ENCODE measurements around the gene PRDM5. TPM values are rescaled to one million over a fixed set of nuclear protein-coding genes. Genes with fewer than 3 reads are reported as not detected.

Gene PRDM5
- total RNA-seq, 1 experiment from 2014 or later, result 7.1 TPM

GRCh38 chr4:120864969-120865368 lies 57.6 kb downstream of the PRDM5 start:
- CTCF ChIA-PET, result no interaction called here
- H3K36me3 ChIP-seq (ENCODE audit: insufficient read depth, low read length, poor library complexity, severe bottlenecking), result no peaks in the 10 kb centered on the region
- H3K9me3 ChIP-seq (ENCODE audit: low read depth, low read length, poor library complexity, severe bottlenecking), result no peaks in the 10 kb centered on the region
- H3K4me3 ChIP-seq (ENCODE audit: low read depth, low read length, poor library complexity, severe bottlenecking), result no peak overlapping the region
- POLR2A ChIA-PET (ENCODE audit: low non-redundant PET), result no interaction called here
- no peaks in the 10 kb centered on the region for H3K4me1 ChIP-seq (ENCODE audit: insufficient read depth, low read length, poor library complexity, severe bottlenecking)
- H3K27me3 ChIP-seq (replicated peaks; ENCODE audit: insufficient read depth, low read depth, low read length, poor library complexity), result no peaks in the 10 kb centered on the region
- BruUV-seq (replicated peaks), result no TSS peak
- TF ChIP-seq EZH2 (IDR thresholded peaks at IDR 0.05; ENCODE audit: borderline replicate concordance, low read depth, low read length, poor library complexity, severe bottlenecking) (no peak), CTCF (conservative IDR thresholded peaks at IDR 0.05; ENCODE audit: low read depth, low read length) (no peak)
- no peak for DNase-seq (ENCODE audit: low spot score)
- no peak overlapping the region for H3K27ac ChIP-seq (ENCODE audit: low read depth, low read length, poor library complexity, severe bottlenecking)
- intact Hi-C loops (cut with micrococcal nuclease; ENCODE audit: unreplicated experiment), result no loop called here

GRCh38 chr4:120862432-120862831 lies 60.1 kb downstream of the PRDM5 start:
- no peaks in the 10 kb centered on the region for H3K27me3 ChIP-seq (replicated peaks; ENCODE audit: insufficient read depth, low read depth, low read length, poor library complexity)
- no peak for TF ChIP-seq CTCF (conservative IDR thresholded peaks at IDR 0.05; ENCODE audit: low read depth, low read length)
- no peak for TF ChIP-seq EZH2 (IDR thresholded peaks at IDR 0.05; ENCODE audit: borderline replicate concordance, low read depth, low read length, poor library complexity, severe bottlenecking)
- BruUV-seq (replicated peaks), result no TSS peak
- H3K4me3 ChIP-seq (ENCODE audit: low read depth, low read length, poor library complexity, severe bottlenecking), result no peak overlapping the region
- intact Hi-C loops (cut with micrococcal nuclease; ENCODE audit: unreplicated experiment), result no loop called here
- H3K4me1 ChIP-seq (ENCODE audit: insufficient read depth, low read length, poor library complexity, severe bottlenecking), result no peaks in the 10 kb centered on the region
- no peaks in the 10 kb centered on the region for H3K36me3 ChIP-seq (ENCODE audit: insufficient read depth, low read length, poor library complexity, severe bottlenecking)
- POLR2A ChIA-PET (ENCODE audit: low non-redundant PET), result no interaction called here
- CTCF ChIA-PET, result no interaction called here
- H3K27ac ChIP-seq (ENCODE audit: low read depth, low read length, poor library complexity, severe bottlenecking), result no peak overlapping the region
- no peak for DNase-seq (ENCODE audit: low spot score)
- H3K9me3 ChIP-seq (ENCODE audit: low read depth, low read length, poor library complexity, severe bottlenecking), result no peaks in the 10 kb centered on the region

GRCh38 chr4:120861852-120862251 lies 60.7 kb downstream of the PRDM5 start:
- Histone ChIP-seq H3K9me3 (ENCODE audit: low read depth, low read length, poor library complexity, severe bottlenecking) (no peaks in the 10 kb centered on the region), H3K27me3 (replicated peaks; ENCODE audit: insufficient read depth, low read depth, low read length, poor library complexity) (no peaks in the 10 kb centered on the region), H3K4me3 (ENCODE audit: low read depth, low read length, poor library complexity, severe bottlenecking) (no peak overlapping the region), H3K4me1 (ENCODE audit: insufficient read depth, low read length, poor library complexity, severe bottlenecking) (no peaks in the 10 kb centered on the region), H3K36me3 (ENCODE audit: insufficient read depth, low read length, poor library complexity, severe bottlenecking) (no peaks in the 10 kb centered on the region), H3K27ac (ENCODE audit: low read depth, low read length, poor library complexity, severe bottlenecking) (no peak overlapping the region)
- BruUV-seq (replicated peaks), result no TSS peak
- intact Hi-C loops (cut with micrococcal nuclease; ENCODE audit: unreplicated experiment), result no loop called here
- POLR2A ChIA-PET (ENCODE audit: low non-redundant PET), result no interaction called here
- DNase-seq (ENCODE audit: low spot score), result no peak
- no peak for TF ChIP-seq EZH2 (IDR thresholded peaks at IDR 0.05; ENCODE audit: borderline replicate concordance, low read depth, low read length, poor library complexity, severe bottlenecking)
- no peak for TF ChIP-seq CTCF (conservative IDR thresholded peaks at IDR 0.05; ENCODE audit: low read depth, low read length)
- CTCF ChIA-PET, result no interaction called here

All from A673 (cell line).